ENCODE measurements around the gene GRPEL2.

GRCh38 chr5:149397530-149397929, 52.2 kb downstream of the GRPEL2 start:
- no peak for TF ChIP-seq GABPA (IDR thresholded peaks at IDR 0.05; ENCODE audit: borderline replicate concordance, insufficient read depth, low read length)
- TF ChIP-seq ATF2 (IDR thresholded peaks at IDR 0.05; ENCODE audit: low read length): no peak
- no peak for TF ChIP-seq YY1 (IDR thresholded peaks at IDR 0.05; ENCODE audit: low read depth, low read length)
- no peak for TF ChIP-seq POLR2A (IDR thresholded peaks at IDR 0.05; ENCODE audit: control extremely low read depth in 1 of 2, low read depth in 2 of 2, low read length in 2 of 2)

Measured in H1 (cell line).